NCI-H748 (cell line): ENCODE data around the gene ZNF507.
"Not testable (repeated sequence)": the region's sequence is repeated elsewhere in the genome, so short reads cannot be mapped to it uniquely, and the experiment has no call there.

Experiments
- DNase-seq: peaks from one replicate; lab custom pipeline; 2025; ENCODE audit not compliant: unreplicated experiment; lab: John Stamatoyannopoulos, UW

The ZNF507 gene

DNA sequence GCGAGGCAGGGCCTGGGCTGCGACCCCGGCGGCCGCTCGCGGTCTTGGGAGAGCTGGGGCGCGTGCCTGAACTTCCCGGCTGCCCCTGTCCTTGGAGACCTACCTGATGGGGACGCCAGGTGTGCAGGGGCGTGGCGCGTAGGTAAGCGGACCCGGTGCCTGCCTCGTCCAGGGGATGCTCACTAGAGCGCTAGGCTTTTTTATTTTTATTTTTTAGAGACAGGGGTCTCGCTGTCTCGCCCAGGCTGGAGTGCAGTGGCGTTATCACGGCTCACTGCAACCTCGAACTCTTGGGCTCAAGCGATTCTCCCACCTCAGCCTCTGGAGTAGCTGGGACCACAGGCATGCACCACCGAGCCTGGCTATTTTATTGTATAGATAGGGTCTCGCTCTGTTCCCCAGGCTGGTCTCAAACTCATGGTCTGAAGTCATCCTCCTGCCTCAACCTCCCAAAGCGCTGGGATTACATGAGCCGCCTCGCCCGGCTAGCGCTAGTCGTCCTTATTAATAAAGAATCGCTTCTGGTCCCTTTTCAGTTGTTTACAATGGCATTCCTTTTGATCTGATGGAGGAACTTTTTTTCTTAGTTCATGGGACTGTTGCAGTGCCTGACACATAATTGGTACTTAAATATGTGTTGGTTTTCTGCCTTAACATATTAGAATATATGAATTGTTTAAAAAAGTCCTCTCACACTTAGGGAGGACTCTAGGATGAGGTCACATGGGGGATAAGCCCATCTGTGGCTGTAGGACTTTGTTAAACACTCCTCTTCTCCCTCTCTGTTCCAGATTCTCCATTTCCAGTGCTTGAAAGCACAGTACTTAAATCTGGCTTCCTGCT is 61.0 kb downstream of the ZNF507 start:
- no peak for DNase-seq

DNA sequence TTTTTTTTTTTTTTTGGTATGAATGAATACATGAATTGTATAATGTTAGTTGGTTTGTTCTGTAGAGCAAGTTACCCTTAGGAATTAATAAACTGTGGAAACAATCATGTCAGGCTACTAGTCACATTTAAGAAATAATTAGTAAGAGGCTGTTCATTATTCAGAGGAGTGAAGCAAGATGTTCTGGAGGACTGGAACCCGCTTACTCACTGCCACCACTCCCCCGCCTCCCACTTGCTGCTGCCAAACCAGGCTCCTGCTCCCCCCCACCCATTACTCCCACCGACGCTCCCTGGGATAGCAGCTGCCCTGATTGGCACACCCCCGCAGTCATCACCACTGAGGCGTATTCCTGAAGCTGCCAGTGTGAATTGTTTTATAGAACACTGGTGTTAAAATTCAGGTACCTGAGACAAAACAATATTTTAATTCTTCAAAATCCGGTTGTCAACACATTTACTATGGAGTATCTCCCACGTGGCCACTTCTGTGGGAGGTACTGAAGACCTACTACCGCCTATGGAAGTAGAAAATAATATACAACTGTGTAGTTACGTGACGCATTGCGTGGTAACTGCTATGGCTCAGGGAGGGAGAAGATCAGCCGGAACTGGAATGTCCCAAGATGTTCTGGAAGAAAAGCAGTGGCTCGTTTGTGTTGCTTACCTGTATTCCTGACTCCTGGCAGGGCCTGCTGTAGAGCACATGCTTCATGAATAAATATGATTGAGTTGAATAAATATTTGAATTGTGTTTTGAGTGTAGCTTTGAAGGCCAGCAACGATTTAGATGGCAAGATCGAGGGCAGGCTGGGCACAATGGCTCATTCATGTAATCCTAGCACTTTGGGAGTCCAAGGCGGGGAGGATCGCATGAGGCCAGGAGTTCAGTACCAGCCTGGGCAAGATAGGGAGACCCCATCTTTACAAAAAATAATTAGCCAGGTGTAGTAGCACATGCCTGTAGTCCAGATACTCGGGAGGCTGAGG is 61.9 kb downstream of the ZNF507 start:
- no peak for DNase-seq

- no peak for DNase-seq
Measured at GRCh38 chr19:32415246-32415645, 69.8 kb downstream of the ZNF507 start.

GRCh38 chr19:32415669-32416068 is 70.3 kb downstream of the ZNF507 start:
- DNase-seq, result no peak

DNA sequence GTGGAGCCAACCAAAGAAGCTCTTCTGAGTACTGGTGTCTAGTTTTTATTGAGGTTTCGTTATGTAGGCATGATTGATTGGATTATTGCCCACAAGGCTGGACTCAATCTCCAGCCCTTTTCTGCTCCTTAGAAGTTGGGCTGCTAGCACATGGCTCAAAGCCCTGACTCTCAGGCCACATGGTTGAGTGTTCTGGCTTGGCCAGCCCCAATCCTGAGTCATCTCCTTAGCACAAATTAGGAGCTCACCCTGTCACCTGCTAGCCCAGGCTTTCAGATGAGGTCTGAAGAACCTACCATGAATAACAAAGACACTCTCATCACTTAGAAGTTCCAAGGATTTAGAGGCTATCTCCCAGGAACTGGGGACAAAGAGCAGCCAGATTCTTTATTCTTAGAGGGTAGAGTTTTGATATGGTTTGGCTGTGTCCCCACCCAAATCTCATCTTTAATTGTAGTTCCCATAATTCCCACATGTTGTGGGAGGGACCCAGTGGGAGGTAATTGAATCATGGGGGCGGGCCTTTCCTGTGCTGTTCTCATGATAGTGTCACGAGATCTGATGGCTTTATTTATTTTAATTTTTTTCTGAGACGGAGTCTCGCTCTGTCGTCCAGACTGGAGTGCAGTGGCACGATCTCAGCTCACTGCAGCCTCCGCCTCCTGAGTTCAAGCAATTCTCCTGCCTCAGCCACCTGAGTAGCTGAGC is 71.5 kb downstream of the ZNF507 start:
- no peak for DNase-seq

DNA sequence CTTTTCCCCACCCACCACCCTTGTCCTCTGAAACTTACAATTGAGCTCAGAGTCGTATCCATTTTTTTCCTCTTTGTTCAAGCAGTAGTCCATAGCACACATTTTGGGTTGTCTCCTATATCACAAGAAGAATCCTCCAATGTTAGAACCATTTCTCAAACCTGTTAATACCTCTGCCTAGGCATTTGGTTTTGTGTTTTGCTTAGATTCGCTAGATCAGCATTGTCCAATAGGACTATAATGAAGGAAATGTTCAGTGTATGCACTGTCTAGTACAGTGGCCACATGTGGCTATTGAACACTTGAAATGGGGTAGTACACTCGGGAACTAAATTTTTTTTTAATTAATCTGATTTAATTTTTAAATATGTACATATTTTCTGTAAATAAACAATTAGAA is 72.7 kb downstream of the ZNF507 start:
- DNase-seq, result no peak

- no peak for DNase-seq
Measured at GRCh38 chr19:32421589-32422361, 76.4 kb downstream of the ZNF507 start.

- no peak for DNase-seq
Measured at GRCh38 chr19:32422435-32422834, 77.0 kb downstream of the ZNF507 start.

DNA sequence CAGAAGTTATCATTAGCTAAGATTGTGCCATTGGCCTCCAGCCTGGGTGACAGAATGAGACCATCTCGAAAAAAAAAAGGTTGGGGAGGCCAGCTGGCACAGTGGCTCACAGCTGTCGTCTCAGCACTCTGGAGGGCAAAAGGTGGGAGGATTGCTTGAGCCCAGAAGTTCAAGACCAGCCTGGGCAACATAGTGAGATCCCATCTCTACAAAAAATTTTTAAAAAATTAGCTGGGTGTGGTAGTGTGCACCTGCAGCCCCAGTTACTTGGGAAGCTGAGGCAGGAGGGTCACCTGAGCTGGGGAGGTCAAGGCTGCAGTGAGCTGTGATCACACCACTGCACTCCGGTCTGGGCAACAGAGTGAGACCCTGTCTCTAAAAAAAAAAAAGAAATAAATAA is 78.5 kb downstream of the ZNF507 start:
- DNase-seq, result not testable (repeated sequence)

GRCh38 chr19:32427536-32427935 is 82.1 kb downstream of the ZNF507 start:
- DNase-seq, result no peak

DNA sequence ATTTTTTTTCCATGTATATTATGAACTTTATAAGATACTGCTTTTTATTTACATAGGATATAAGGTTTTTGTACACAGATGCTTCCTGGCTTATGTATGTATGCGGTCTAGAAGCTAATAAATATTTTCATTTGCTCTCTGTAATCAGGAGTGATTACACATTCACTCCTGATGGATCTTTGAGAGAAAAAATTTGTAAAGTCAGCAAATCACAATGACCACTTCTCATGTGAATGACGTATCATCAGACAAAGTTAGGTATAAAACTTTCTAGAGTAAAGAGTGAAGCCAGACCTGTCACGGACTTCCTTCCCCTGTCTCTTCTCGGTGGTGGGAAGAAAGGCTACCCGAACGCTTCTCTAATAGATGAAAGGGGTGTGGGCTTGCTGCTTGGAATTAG is 91.3 kb downstream of the ZNF507 start:
- no peak for DNase-seq

- no peak for DNase-seq
Measured at GRCh38 chr19:32437096-32437495, 91.7 kb downstream of the ZNF507 start.
